ENCODE data around the gene SYT8.

GRCh38 chr11:1845561-1846452 lies 11.0 kb downstream of the SYT8 start:
- no peak for TF ChIP-seq CTCF (IDR thresholded peaks at IDR 0.05)
- TF ChIP-seq POLR2A (IDR thresholded peaks at IDR 0.05; ENCODE audit: low read depth): no peak
- no peak for TF ChIP-seq POLR2AphosphoS5 (IDR thresholded peaks at IDR 0.05)
